ENCODE measurements around the gene ISLR. TPM values are rescaled to one million over a fixed set of nuclear protein-coding genes. Genes with fewer than 3 reads are reported as not detected.
A peak's percentile ranks its signal among the peaks of the same experiment; 100 is the strongest.

Gene ISLR
- total RNA-seq, 1 experiment from 2014 or later = 0.34 TPM

GRCh38 chr15:74193905-74194304 is 20.4 kb downstream of the ISLR start:
- DNase-seq (ENCODE audit: low read depth) = no peak

- DNase-seq (ENCODE audit: low read depth) = no peak
Measured at GRCh38 chr15:74194572-74195559, 21.4 kb downstream of the ISLR start.

GRCh38 chr15:74196175-74196574 is 22.7 kb downstream of the ISLR start:
- peak; percentile 82 for DNase-seq (ENCODE audit: low read depth)

GRCh38 chr15:74197176-74197965 is 23.9 kb downstream of the ISLR start:
- DNase-seq (ENCODE audit: low read depth) = no peak

GRCh38 chr15:74199297-74199652 is 25.8 kb downstream of the ISLR start:
- no peak for DNase-seq (ENCODE audit: low read depth)

GRCh38 chr15:74200412-74200815 is 26.9 kb downstream of the ISLR start:
- peak; percentile 83 for DNase-seq (ENCODE audit: low read depth)

- no peak for DNase-seq (ENCODE audit: low read depth)
Measured at GRCh38 chr15:74200871-74201419, 27.4 kb downstream of the ISLR start.

GRCh38 chr15:74201710-74202420 is 28.4 kb downstream of the ISLR start:
- DNase-seq (ENCODE audit: low read depth) = no peak

- no peak for DNase-seq (ENCODE audit: low read depth)
Measured at GRCh38 chr15:74202452-74203401, 29.2 kb downstream of the ISLR start, which contains the start of gene STRA6. TSS of gene STRA6 (minus strand) at chr15:74202787. CDS start at chr15:74202267, 520 bp downstream.

GRCh38 chr15:74203914-74204431 is 30.5 kb downstream of the ISLR start:
- peak; percentile 53 for DNase-seq (ENCODE audit: low read depth)

GRCh38 chr15:74205582-74205947 is 32.1 kb downstream of the ISLR start:
- DNase-seq (ENCODE audit: low read depth) = no peak

- no peak for DNase-seq (ENCODE audit: low read depth)
Measured at GRCh38 chr15:74206801-74207281, 33.3 kb downstream of the ISLR start.

- no peak for DNase-seq (ENCODE audit: low read depth)
Measured at GRCh38 chr15:74207652-74208440, 34.3 kb downstream of the ISLR start.

GRCh38 chr15:74208496-74208895 is 35.0 kb downstream of the ISLR start:
- DNase-seq (ENCODE audit: low read depth) = no peak

GRCh38 chr15:74208901-74209559 is 35.5 kb downstream of the ISLR start:
- DNase-seq (ENCODE audit: low read depth) = peak; percentile 23

- no peak for DNase-seq (ENCODE audit: low read depth)
Measured at GRCh38 chr15:74209560-74209958, 36.0 kb downstream of the ISLR start.

- no peak for DNase-seq (ENCODE audit: low read depth)
Measured at GRCh38 chr15:74209997-74210671, 36.6 kb downstream of the ISLR start.

GRCh38 chr15:74210729-74211128 is 37.2 kb downstream of the ISLR start:
- no peak for DNase-seq (ENCODE audit: low read depth)

All from LHCN-M2 (cell line).